HG03064 (cell line): ENCODE data around the gene ATP5F1E.
"Not testable (repeated sequence)": the region's sequence is repeated elsewhere in the genome, so short reads cannot be mapped to it uniquely, and the experiment has no call there.

Experiments
- ATAC-seq: cut with Tn5 transposase; IDR thresholded peaks from one replicate; pipeline ENCODE4 v1.9.1; 2021; ENCODE audit warnings: low read depth; ENCODE audit not compliant: unreplicated experiment

The ATP5F1E gene

DNA sequence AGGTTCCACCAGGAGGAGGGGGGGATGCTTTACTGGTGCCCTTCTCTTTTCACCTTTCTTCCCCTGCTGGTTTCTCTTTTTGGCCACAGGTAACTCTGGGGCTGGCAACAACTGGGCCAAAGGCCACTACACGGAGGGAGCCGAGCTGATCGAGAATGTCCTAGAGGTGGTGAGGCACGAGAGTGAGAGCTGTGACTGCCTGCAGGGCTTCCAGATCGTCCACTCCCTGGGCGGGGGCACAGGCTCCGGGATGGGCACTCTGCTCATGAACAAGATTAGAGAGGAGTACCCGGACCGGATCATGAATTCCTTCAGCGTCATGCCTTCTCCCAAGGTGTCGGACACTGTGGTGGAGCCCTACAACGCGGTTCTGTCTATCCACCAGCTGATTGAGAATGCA, 8.5 kb downstream of the ATP5F1E start:
- no peak for ATAC-seq

DNA sequence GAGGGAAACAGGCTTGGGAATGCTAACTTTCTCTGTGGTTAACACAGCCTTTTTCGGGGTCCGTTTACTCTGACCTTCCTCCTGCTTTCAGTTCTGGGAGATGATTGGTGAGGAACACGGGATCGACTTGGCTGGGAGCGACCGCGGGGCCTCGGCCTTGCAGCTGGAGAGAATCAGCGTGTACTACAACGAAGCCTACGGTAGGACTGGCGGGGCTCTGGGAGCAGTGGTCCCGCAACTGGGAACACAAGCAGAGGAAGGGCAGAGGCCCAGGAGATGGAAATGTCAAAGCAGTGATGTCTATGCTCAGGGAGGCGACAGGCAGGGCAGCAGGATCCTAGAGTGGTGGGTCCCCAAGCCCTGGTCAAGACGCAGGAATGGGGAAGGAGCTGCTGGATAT, 9.4 kb downstream of the ATP5F1E start:
- ATAC-seq: no peak

DNA sequence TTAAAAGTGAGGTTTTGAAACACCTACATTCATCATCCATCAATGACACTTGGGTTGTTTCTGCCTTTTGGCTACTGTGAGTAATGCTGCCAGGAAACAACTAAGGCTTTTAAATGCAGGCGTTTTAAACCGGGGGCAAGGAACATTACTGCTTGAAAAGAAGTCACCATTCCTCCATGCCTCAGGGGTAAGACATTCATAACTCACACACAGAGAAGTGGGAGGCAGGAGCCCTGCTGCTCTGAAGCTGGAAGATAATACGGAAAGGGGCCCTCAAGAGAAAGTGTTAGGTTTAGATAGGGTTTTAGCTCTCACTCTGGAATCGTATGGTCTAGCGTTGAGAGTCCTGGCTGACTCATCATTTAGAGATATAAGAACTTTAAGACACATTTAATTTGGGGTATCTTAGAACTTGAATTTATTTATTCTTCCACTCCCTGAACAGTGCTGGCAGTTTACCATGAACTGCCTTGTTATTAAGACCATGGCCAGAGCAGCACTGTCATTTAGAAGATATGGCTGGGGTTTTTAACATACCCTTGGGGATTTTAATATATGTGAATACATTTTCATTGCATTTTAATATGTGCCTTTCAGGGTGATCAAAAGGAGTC, 11.1 kb downstream of the ATP5F1E start:
- no peak for ATAC-seq

DNA sequence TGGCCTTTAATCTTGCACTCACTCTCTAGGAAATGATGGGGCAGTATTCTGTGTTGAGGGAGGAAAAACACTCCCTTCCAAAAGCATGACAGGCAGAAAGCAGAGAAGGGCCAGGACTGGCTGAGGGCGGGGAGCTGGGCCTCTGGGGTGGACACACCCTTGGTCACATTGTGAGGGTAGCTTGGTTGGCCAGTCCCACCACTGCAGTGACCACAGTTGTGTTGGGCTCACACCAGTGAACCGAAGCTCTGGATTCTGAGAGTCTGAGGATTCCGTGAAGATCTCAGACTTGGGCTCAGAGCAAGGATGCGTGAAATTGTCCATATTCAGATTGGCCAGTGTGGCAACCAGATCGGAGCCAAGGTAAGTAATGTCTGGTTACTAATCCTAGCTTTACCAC, 12.9 kb downstream of the ATP5F1E start, which contains the start of gene TUBB1:
TSS of gene TUBB1 (plus strand) at position 213 of the 400 bp plus-strand sequence. CDS start at position 307, 94 bp downstream.
- ATAC-seq: no peak

DNA sequence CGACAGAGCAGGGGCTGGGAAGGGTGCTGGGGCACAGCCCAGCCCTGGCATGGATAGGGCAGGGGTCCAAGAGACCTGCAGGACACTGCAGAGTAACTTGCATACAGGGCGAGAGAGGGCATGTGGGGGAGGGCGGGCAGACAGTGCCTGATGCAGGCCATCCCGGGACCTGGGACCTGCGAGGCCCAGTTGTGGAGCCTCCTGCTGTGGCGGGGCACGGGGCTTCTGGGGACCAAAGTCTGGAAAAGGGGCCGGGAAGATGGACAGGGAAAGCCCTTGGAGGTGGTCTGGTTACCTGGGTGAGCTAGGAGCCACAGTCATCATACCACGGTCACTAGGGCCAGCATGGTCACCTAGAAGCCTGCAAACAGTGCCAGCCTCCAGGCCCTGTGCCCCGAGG, 13.3 kb downstream of the ATP5F1E start:
- no peak for ATAC-seq

DNA sequence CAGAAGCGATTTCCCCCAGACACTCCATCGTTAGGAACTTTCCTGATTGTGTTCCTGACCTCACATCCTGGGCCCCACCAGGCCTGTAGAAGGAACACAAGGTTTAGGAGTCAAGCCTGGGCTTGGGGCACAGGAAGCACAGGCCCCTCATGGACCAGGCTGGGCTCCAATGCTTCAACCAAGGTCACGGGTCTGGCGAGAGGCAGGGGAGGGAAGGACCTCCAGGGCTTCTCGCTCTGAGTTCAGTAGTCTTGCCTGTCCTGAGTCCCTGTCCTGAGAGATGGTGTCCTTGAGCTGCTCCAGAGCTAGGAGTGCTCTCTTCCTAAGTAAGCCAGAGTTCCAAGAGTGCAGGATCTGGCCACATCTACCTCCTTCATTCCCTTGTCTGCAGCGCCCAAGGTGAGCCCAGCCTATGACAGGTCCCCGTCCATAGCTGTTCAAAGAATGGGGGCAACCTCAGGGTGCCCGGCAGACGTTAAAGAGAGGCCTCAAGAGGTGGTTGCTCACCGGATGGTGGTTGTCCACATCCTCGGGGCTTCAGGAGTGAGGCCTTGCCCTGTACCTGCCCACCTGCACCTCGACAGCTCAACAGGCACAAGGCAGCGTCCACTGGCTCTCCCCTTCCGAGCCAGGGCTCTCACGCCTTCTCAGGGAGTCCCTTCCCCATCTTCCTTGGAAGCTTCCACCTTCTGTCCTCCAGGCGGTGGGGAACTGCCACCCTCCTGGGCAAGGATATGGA, 14.5 kb downstream of the ATP5F1E start:
- ATAC-seq: no peak

DNA sequence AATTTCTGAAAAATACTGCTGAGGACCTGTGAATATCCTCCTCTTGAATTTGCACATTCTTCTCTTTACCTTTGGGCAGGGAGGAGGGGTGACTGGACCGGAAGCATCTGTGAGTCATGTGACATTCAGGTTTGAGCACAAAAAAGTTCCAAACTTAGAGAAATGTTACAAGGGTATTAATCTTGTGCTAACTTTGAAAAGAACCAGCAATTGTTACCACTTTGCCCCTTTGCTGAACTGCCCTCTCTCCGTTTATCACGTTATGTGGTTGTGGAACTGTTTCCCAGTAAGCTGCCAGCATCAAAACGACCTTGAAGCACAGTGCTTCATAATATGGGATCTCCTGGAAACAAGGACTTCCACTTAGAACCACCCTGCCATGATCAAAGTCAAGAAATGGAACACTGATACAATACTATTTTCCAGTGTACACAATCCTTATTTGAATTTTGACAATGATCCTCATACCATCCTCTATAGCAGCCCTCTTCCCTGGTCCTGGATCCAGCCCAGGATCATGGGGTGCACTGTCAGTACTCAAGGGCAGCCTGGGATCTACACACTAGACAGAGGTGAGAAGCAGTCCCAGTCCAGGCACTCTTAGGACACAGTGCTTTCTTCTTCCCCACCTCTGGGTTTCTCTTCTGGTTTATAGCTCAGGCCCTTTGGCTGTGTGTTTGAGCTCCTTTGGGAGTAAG, 15.2 kb downstream of the ATP5F1E start:
- ATAC-seq: no peak

DNA sequence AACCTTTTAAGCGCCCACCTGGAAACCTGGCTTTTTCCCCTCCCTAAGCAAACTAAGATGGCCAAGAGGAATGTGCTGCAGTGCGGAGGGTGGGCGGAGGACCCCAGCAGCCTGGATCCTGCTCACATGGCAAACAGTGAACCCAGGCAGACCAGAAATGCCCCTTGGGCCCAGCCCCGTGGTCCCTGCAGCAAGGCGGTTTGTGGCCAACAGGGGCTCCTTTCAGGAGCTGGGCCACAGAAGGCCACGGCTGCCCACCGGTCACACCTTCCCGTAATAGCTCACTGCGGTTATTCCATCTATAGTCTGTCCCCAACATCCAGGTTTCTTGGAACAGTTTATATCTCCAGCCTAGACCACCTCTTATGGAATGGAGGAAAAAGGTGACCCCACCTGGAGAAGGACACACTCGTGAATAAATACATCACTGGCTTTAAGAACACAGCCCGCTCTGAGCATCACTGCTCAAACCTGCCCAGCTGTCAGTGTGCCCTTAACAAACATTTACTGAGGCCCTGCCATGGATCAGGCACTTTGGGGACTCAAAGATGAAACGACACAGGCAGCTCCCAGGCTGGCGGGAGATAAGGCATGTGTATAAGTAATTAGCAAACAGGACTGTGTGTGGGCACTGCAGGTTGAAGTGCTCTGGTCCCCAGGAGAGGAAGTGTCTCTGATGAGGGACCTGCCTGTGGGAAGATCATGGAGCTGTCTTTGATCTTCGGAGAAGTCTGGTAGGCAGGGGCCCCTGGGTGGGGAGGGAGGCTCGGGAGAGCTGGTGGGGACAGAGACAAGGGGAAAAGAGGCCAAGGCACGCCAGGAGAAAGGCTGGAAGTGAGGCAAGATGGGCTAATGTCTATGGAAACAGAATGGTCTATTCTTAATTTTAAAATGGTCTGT, 16.1 kb downstream of the ATP5F1E start:
- no peak for ATAC-seq

DNA sequence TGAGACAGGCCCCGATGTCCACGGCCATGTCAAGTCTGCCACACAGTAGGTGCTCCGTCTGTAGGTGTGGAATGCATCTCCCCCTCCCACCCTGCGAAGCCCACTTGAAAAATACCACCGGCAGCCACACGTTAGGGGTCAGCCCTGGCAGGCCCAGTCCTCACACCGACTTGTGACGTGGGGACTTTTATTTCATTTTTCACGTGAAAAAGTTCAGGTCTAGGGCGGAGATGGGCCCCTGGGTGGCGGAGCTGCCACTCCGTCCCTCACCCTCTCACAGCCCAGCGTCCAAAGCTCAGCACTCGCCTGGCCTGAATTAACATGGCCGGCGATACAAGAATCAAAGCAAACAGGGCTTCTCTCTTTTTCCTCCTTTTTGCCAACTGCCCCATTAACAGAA, 16.7 kb downstream of the ATP5F1E start:
- no peak for ATAC-seq

DNA sequence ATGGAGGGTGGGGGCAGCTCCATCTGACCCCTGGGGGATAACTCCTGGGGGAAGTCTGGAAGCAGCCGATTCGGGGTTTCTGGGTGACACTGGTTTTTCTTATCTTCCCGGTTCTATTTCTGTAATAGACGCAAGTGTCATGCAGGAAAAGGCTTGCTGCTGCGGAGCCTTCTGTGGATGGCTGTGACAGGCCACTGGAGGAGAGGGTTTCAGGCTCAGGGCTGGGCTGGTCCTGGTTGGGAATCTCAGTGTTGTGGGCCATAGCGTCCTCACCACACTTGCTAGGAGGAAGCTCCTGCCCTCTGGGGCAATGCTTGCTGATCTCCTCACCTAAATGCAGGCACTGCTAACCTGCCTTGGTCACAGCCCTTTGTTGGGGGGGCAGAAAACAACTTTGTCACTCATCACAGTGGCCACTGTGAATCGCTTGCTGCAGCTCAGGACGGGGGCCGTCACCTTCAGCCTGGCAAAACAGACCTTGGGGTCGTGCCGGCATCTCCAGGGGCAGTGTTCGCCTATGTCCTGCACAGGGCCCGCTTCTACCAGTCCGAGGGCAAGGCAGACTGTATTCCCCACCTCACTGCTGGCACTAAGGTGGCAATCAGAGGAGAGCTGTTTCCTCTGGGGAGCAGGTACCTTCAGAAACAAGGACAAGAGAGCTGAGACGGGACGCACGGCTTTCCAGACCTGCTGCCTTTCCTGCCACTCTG, 17.3 kb downstream of the ATP5F1E start:
- ATAC-seq: no peak

DNA sequence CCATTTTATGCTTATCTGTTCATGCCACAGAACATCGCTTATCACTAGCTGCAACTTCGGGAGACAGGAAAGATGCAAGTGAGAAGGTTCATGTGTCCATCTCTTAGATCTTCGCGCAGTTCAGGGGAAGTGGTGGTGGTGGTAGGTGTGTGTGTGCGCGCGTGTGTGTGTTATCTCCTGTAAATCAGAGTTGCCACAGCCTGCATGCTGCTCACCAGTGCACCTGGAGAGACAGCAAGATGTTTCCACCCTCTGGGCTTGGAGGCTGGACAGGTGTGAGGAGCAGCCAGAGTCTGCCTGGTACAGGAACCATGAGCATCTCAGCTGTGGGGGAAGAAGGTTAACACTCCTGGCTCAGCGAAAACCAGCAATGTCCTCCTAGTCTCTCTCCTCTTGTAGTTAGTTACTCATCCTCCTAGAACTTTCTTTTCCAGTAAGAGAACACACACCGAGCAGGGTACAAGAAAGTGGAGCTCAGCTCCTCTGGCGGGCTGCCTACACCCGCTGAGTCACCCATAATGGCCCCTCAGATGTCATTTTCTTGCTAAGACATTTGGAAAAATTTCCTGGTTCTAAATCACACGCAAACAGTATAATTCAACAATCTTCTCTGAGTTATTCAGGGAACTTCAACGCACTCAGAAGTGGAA, 18.1 kb downstream of the ATP5F1E start:
- ATAC-seq: no peak

DNA sequence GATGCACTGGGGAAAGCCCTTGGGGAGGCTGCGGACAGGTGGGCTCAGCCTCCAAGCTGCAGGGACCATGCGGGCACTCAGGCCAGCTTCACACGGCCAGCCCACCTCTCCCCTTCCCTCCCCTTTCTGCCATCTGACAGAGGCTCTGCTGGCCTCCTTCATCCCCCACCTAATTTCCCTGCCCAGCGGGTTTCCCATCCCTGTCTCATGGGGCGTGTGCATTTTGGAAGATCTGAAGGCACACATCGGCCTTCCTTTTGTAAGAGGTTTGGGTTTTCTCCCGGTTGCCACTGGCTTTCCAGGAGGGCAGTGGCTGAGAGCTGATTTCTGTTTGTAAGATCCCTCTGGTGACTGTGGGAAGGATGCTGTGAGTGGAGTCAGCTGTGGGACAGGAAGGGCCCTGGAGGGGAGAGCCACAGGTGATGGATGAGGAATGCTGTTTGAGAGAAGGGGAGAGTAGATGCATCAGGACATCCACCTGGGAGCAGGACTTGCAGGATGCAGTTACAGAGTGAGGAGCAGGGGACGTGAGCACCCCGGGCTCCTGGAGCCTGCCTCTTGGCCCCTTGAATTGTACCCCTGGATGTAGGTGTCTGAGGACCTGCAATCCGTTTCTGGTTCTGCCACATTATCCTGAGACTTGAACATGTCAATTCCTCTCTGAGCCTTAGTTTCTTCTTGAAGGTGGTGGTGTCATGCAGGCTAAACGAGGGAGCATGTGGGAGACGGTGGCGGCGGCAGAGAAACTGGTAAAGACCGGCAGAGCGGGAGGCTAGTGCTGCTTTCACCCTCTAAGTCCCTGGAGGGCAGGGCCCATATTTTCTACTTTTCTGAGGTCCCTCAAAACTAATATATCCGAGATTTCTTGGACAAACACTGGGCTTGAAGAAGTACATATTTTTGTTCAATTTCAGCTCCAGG, 18.8 kb downstream of the ATP5F1E start:
- ATAC-seq: no peak

DNA sequence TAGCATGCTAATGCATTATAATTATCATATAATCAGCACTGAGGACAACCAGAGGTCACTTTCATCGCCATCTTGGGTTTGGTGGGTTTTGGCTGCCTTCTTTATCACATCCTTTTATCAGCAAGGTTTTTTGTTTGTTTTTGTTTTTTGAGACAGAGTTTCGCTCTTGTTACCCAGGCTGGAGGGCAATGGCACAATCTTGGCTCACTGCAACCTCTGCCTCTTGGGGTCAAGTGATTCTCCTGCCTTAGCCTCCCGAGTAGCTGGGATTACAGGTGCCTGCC, 20.3 kb downstream of the ATP5F1E start:
- not testable (repeated sequence) for ATAC-seq

DNA sequence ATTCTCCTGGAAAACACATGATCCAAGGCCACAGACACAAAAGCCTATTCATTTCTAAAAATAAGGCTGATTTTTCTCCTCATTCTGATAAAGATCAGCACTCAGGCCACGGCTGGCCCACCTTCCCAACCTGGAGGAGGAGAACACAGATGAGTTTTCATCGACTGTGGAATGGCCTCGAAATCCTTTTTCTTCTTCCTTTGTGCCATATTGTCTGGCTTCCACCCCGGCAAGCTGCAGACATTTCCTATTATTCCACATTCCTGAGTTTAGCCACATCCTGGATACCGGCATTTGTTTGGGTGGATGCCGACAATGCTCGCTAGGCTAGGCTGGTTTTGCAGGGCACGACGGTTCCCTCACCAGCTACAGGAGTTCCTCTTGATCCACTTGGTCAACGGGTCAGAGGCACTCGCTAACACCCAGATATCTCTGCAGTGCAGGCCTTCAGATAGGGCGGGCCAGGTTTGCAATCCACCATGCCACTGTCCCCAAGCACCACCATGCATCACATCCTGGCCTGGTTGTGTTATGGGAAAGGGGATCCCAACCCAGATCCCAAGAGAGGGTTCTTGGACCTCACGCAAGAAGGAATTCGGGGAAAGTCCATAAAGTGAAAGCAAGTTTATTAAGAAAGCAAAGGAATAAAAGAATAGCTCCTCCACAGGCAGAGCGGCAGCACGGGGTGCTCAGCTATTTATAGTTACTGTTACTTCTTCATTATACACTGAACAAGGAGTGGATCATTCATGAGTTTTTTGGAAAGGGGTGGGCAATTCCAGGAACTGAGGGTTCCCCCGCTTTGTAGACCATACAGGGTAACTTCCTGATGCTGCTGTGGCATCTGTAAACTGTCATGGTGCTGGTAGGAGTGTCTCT, 20.9 kb downstream of the ATP5F1E start:
- no peak for ATAC-seq

DNA sequence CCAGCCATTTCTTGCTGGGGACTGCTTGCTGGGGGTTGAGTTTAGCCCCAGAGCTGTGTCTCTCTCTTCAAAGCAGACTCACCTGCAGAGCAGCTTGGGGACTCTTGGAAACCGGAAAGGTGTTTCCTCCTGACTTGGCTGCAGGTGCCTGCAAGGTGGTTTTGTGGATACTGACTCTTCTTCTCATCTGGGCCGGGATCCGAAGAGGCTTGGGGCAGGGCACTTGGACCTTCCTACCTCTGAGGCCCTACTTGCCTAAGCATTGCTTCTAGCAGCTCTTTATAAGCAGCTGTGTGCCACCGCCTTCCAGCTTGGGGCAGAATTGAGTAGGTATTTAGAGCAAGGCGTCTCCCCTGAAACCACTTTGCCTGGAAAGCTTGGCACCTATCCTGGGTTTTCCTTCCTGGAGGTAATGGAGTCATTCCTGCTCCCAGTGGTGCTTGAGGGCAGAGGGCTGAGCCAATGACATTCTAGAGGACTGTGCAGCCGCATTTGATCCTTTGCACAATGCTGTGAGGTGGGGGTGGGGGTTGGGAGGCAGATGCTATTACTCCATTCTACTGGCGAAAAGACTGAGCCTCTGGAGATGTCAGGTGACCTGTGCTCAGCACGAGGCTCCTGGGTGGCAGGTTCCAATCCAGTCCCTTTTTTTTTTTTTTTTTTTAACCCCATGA, 21.7 kb downstream of the ATP5F1E start:
- ATAC-seq: no peak

DNA sequence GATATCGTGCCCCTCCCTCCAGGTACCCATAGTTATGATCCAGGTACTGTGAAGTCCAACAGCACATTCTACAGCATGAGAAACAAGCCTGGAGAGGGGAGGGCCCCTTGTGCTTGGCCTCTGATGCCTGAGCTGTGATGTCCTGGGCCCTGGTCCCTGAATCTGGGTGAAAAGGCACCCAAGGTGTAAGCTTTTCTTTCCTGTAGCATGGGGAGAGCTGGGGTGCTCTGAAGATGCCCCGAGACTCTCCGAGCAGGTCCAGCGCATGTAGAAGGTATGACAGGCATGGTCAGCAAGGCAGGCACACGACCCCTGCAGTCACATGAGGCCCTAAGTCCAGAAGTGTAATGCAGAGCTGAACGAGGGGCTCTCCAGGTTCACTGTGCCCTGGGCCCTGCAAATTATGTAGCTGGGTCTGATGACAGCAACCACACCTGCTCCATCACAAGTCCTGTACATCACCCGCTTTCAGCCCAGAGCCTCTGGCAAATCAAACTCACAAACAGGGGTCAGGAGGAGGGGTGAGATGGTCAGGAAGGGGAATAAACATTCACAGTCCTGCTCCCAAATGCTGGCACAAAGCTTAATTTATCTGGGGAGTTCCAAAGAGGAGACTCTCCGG, 23.3 kb downstream of the ATP5F1E start:
- ATAC-seq: no peak
